ENCODE data around the gene ADISSP.

The ADISSP gene

DNA sequence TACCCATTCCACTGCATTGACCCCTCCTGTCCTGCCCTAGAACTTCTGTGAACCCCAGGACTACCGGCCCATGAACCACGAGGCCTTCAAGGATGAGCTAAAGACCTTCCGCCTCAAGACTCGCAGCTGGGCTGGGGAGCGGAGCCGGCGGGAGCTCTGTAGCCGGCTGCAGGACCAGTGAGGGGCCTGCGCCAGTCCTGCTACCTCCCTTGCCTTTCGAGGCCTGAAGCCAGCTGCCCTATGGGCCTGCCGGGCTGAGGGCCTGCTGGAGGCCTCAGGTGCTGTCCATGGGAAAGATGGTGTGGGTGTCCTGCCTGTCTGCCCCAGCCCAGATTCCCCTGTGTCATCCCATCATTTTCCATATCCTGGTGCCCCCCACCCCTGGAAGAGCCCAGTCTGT is 37.2 kb upstream of the ADISSP start:
- TF ChIP-seq SIN3A (IDR thresholded peaks at IDR 0.05; ENCODE audit: borderline replicate concordance, insufficient read depth, low read length) (no peak), POLR2AphosphoS5 (IDR thresholded peaks at IDR 0.05; ENCODE audit: low read depth, low read length) (no peak), REST (IDR thresholded peaks at IDR 0.05; ENCODE audit: insufficient read depth in 1 of 2, low read depth in 2 of 2, low read length in 2 of 2) (no peak), FOXP2 (optimal IDR thresholded peaks at IDR 0.05; ENCODE audit: borderline replicate concordance, extremely low read depth, extremely low read length, insufficient read depth) (no peak), TAF1 (IDR thresholded peaks at IDR 0.05; ENCODE audit: borderline replicate concordance, insufficient read depth, low read length) (no peak)

- TF ChIP-seq POLR2AphosphoS5 (IDR thresholded peaks at IDR 0.05; ENCODE audit: low read depth, low read length) (no peak), FOXP2 (optimal IDR thresholded peaks at IDR 0.05; ENCODE audit: borderline replicate concordance, extremely low read depth, extremely low read length, insufficient read depth) (no peak), SIN3A (IDR thresholded peaks at IDR 0.05; ENCODE audit: borderline replicate concordance, insufficient read depth, low read length) (no peak), REST (IDR thresholded peaks at IDR 0.05; ENCODE audit: insufficient read depth in 1 of 2, low read depth in 2 of 2, low read length in 2 of 2) (no peak), TAF1 (IDR thresholded peaks at IDR 0.05; ENCODE audit: borderline replicate concordance, insufficient read depth, low read length) (no peak)
Measured at GRCh38 chr20:3804254-3804751, 36.8 kb upstream of the ADISSP start.

DNA sequence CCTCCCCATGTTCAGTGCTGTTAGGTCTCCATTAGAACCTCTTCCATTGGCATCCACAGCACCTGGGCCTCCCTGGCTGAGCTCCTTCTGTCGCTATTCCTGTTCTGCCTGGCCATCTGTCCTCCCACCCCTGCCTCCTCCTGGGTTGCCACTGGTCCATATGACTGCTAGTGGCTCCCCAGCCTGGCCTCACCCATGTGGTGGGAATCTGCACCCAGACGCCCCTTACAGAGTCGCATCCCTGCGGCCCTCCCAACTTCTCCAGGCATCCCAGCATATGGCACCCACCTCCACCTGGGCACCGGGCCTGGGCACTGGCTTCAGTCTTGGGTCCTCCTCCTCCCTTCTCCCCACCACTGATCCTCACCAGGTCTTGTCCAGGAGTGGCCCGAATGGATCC is 36.3 kb upstream of the ADISSP start:
- TF ChIP-seq SIN3A (IDR thresholded peaks at IDR 0.05; ENCODE audit: borderline replicate concordance, insufficient read depth, low read length) (no peak), FOXP2 (optimal IDR thresholded peaks at IDR 0.05; ENCODE audit: borderline replicate concordance, extremely low read depth, extremely low read length, insufficient read depth) (no peak), POLR2AphosphoS5 (IDR thresholded peaks at IDR 0.05; ENCODE audit: low read depth, low read length) (no peak), TAF1 (IDR thresholded peaks at IDR 0.05; ENCODE audit: borderline replicate concordance, insufficient read depth, low read length) (no peak), REST (IDR thresholded peaks at IDR 0.05; ENCODE audit: insufficient read depth in 1 of 2, low read depth in 2 of 2, low read length in 2 of 2) (no peak)

GRCh38 chr20:3803289-3803688 is 35.7 kb upstream of the ADISSP start:
- TF ChIP-seq TAF1 (IDR thresholded peaks at IDR 0.05; ENCODE audit: borderline replicate concordance, insufficient read depth, low read length) (no peak), REST (IDR thresholded peaks at IDR 0.05; ENCODE audit: insufficient read depth in 1 of 2, low read depth in 2 of 2, low read length in 2 of 2) (no peak), POLR2AphosphoS5 (IDR thresholded peaks at IDR 0.05; ENCODE audit: low read depth, low read length) (no peak), FOXP2 (optimal IDR thresholded peaks at IDR 0.05; ENCODE audit: borderline replicate concordance, extremely low read depth, extremely low read length, insufficient read depth) (no peak), SIN3A (IDR thresholded peaks at IDR 0.05; ENCODE audit: borderline replicate concordance, insufficient read depth, low read length) (no peak)
